H1 (cell line): ENCODE results near the gene ABCG8. TPM values are rescaled to one million over a fixed set of nuclear protein-coding genes. Genes with fewer than 3 reads are reported as not detected.

Source experiments
- CTCF ChIA-PET: fragments of 300-600 bp; sonication (Branson Sonifier 250); formaldehyde crosslinking; loops from one replicate; lab custom pipeline; 2021; ENCODE audit not compliant: partially characterized antibody; lab: Charles Lee
- POLR2A ChIA-PET: fragments of 300-600 bp; sonication (Branson Sonifier 250); formaldehyde crosslinking; loops from one replicate; lab custom pipeline; 2021; ENCODE audit warnings: inconsistent platforms; ENCODE audit not compliant: partially characterized antibody; lab: Charles Lee
- DNase-seq, 2 experiments: peaks; one replicate each; pipeline versions ENCODE4 v3.0.0 to v3.0.0-alpha.2; 2010 to 2022; ENCODE audit warnings: low spot score in 2 of 2, low read depth in 1 of 2, mixed read lengths in 1 of 2
- FAIRE-seq: peaks from 2 replicates; lab custom pipeline; 2011; peaks lifted over from hg19 to GRCh38; lab: Jason Lieb, UNC
- H2AFZ ChIP-seq: 2 replicates; pipeline ENCODE4 v1.8.1; 2012; ENCODE audit warnings: low read length, inconsistent platforms
- H2AK5ac ChIP-seq: 2 replicates; pipeline ENCODE4 v1.6.1; 2013; ENCODE audit warnings: low read depth, low read length
- H2BK120ac ChIP-seq: replicated peaks from 2 replicates; pipeline ENCODE3; 2013; ENCODE audit warnings: low read depth, low read length, inconsistent platforms
- H2BK12ac ChIP-seq: 2 replicates; pipeline ENCODE4 v1.6.1; 2013; ENCODE audit warnings: low read depth, low read length
- H2BK15ac ChIP-seq: 2 replicates; pipeline ENCODE4 v1.6.1; 2013; ENCODE audit warnings: low read length
- H2BK20ac ChIP-seq: 2 replicates; pipeline ENCODE4 v1.6.1; 2013; ENCODE audit warnings: low read length
- H2BK5ac ChIP-seq: 2 replicates; pipeline ENCODE4 v1.6.1; 2013; ENCODE audit warnings: low read depth, low read length
- H3K14ac ChIP-seq: 2 replicates; pipeline ENCODE4 v1.6.1; 2013; ENCODE audit warnings: inconsistent platforms; ENCODE audit not compliant: insufficient read length
- H3K18ac ChIP-seq: 2 replicates; pipeline ENCODE4 v1.6.1; 2013; ENCODE audit warnings: low read length; ENCODE audit errors: extremely low read depth
- H3K23ac ChIP-seq: 2 replicates; pipeline ENCODE4 v1.6.1; 2013; ENCODE audit warnings: inconsistent platforms; ENCODE audit not compliant: insufficient read length
- H3K23me2 ChIP-seq: 2 replicates; pipeline ENCODE4 v1.6.1; 2013; ENCODE audit warnings: low read depth, low read length
- H3K27ac ChIP-seq: 2 replicates; pipeline ENCODE4 v1.6.1; 2011; ENCODE audit warnings: low read depth, low read length, inconsistent platforms
- H3K27me3 ChIP-seq, 4 experiments: replicated peaks in 1 of 4; 1 replicate in 1 of 4; 2 replicates in 3 of 4; pipeline versions ENCODE4 v1.6.1 to v1.8.1; 2011 to 2013; ENCODE audit warnings: low read length in 3 of 4, mild to moderate bottlenecking in 3 of 4, inconsistent platforms in 2 of 4, mixed read lengths in 2 of 4, moderate library complexity in 1 of 4; ENCODE audit not compliant: control insufficient read depth in 3 of 4, insufficient read depth in 3 of 4; ENCODE audit errors: extremely low read depth in 1 of 4
- H3K36me3 ChIP-seq, 4 experiments: 2 replicates each; pipeline versions ENCODE4 v1.6.1 to v1.8.1; 2011 to 2013; ENCODE audit warnings: mild to moderate bottlenecking in 4 of 4, low read length in 3 of 4, moderate library complexity in 2 of 4, control low read depth in 1 of 4, inconsistent platforms in 1 of 4; ENCODE audit not compliant: insufficient read depth in 4 of 4, control insufficient read depth in 2 of 4
- H3K4ac ChIP-seq: replicated peaks from 2 replicates; pipeline ENCODE3; 2013; ENCODE audit warnings: low read length, low read depth, mixed read lengths, inconsistent platforms; ENCODE audit not compliant: insufficient read length
- H3K4me1 ChIP-seq, 4 experiments: replicated peaks in 1 of 4; 1 replicate in 1 of 4; 2 replicates in 3 of 4; pipeline versions ENCODE4 v1.6.1 to v1.8.1; 2011 to 2013; ENCODE audit warnings: low read length in 3 of 4, inconsistent platforms in 2 of 4, mixed read lengths in 1 of 4; ENCODE audit not compliant: insufficient read depth in 4 of 4, control insufficient read depth in 3 of 4
- H3K4me2 ChIP-seq, 2 experiments: 2 replicates each; pipeline versions ENCODE4 v1.6.1 to v1.8.1; 2011 to 2013; ENCODE audit warnings: low read depth in 2 of 2, low read length in 2 of 2, control low read depth in 1 of 2, inconsistent platforms in 1 of 2, mild to moderate bottlenecking in 1 of 2; ENCODE audit not compliant: insufficient read depth in 1 of 2
- H3K4me3 ChIP-seq, 4 experiments: fragments of 200-600, 300-600 bp in 1 of 4; sonication (generic), shearing (Covaris generic), sonication (Bioruptor Twin) in 1 of 4; 2 replicates each; pipeline versions ENCODE4 v1.5.1 to v1.8.1; 2011 to 2016; ENCODE audit warnings: low read length in 4 of 4, low read depth in 3 of 4, control low read depth in 2 of 4, inconsistent platforms in 2 of 4, mild to moderate bottlenecking in 2 of 4, mixed read lengths in 1 of 4, moderate library complexity in 1 of 4; ENCODE audit not compliant: insufficient read depth in 2 of 4; ENCODE audit errors: extremely low read depth in 1 of 4
- H3K56ac ChIP-seq: replicated peaks from 2 replicates; pipeline ENCODE3; 2013; ENCODE audit warnings: low read depth, mild to moderate bottlenecking, mixed read lengths, low read length, inconsistent platforms; ENCODE audit not compliant: insufficient read length
- H3K79me1 ChIP-seq: 2 replicates; pipeline ENCODE4 v1.6.1; 2013; ENCODE audit warnings: low read depth, low read length, control low read depth
- H3K79me2 ChIP-seq, 2 experiments: 2 replicates each; pipeline versions ENCODE4 v1.6.1 to v1.8.1; 2012 to 2013; ENCODE audit warnings: low read length in 2 of 2, mild to moderate bottlenecking in 2 of 2, inconsistent platforms in 1 of 2; ENCODE audit not compliant: insufficient read depth in 2 of 2, control insufficient read depth in 1 of 2
- H3K9ac ChIP-seq, 4 experiments: replicated peaks in 1 of 4; 1 replicate in 1 of 4; 2 replicates in 3 of 4; pipeline versions ENCODE4 v1.6.1 to v1.8.1; 2011 to 2013; ENCODE audit warnings: low read depth in 3 of 4, low read length in 3 of 4, control low read depth in 2 of 4, mild to moderate bottlenecking in 2 of 4, moderate library complexity in 2 of 4, inconsistent platforms in 1 of 4; ENCODE audit errors: extremely low read depth in 1 of 4
- H3K9me3 ChIP-seq, 2 experiments: 2 replicates each; pipeline versions ENCODE4 v1.6.1 to v1.8.1; 2012 to 2013; ENCODE audit warnings: mild to moderate bottlenecking in 2 of 2, moderate library complexity in 2 of 2, control low read depth in 1 of 2, inconsistent platforms in 1 of 2, low read depth in 1 of 2, low read length in 1 of 2, mixed read lengths in 1 of 2; ENCODE audit not compliant: insufficient read depth in 2 of 2
- H4K20me1 ChIP-seq, 2 experiments: replicated peaks in 1 of 2; 2 replicates each; pipeline versions ENCODE3 to v1.8.1; 2011 to 2013; ENCODE audit warnings: inconsistent platforms in 2 of 2, low read length in 2 of 2, mild to moderate bottlenecking in 1 of 2; ENCODE audit not compliant: insufficient read depth in 2 of 2, control insufficient read depth in 1 of 2
- H4K5ac ChIP-seq: 2 replicates; pipeline ENCODE4 v1.6.1; 2013; ENCODE audit warnings: low read length, low read depth, mixed read lengths, inconsistent platforms; ENCODE audit not compliant: insufficient read length
- H4K8ac ChIP-seq: 2 replicates; pipeline ENCODE4 v1.8.0; 2013; ENCODE audit warnings: mild to moderate bottlenecking, moderate library complexity, low read length, inconsistent platforms; ENCODE audit not compliant: insufficient read depth; ENCODE audit errors: extremely low read depth
- H4K91ac ChIP-seq: replicated peaks from 2 replicates; pipeline ENCODE3; 2013; ENCODE audit warnings: low read length, mixed read lengths, inconsistent platforms; ENCODE audit not compliant: insufficient read length
- CTCF ChIP-seq, 3 experiments: IDR thresholded peaks; 1 replicate in 2 of 3; 2 replicates in 1 of 3; pipeline versions ENCODE4 v1.5.1 to v1.6.1; 2011; ENCODE audit warnings: low read length in 3 of 3, mild to moderate bottlenecking in 3 of 3, inconsistent platforms in 2 of 3, low read depth in 1 of 3, moderate library complexity in 1 of 3; ENCODE audit not compliant: insufficient read depth in 1 of 3; ENCODE audit errors: control extremely low read depth in 1 of 3
- SIX5 ChIP-seq: IDR thresholded peaks from 2 replicates; pipeline ENCODE4 v1.6.1; 2011; ENCODE audit warnings: mild to moderate bottlenecking, low read depth, low read length
- WGBS, 2 experiments: shearing (Covaris generic) in 1 of 2; methylation state at CpG; one replicate each; pipeline versions ENCODE4 v1.1.6 to v1.1.7; 2013 to 2015; ENCODE audit warnings: low lambda C conversion rate in 2 of 2, mixed read lengths in 2 of 2, inconsistent platforms in 1 of 2, low coverage in 1 of 2, missing lambda C conversion rate in 1 of 2; ENCODE audit not compliant: insufficient replicate concordance in 2 of 2, insufficient coverage in 1 of 2, insufficient read length in 1 of 2; ENCODE audit errors: extremely low coverage in 1 of 2, missing lambda C conversion rate in 1 of 2; 5-methylcytosine and 5-hydroxymethylcytosine counted together
- polyA plus RNA-seq, 7 experiments: library from polyadenylated mRNA; depleted of rRNA in 3 of 7; stranded (reverse) in 5 of 7; unstranded in 2 of 7; fragments of >200 nt in 5 of 7; fragments of 200-250 nt in 2 of 7; gene quantifications; 1 replicate in 5 of 7; 2 replicates in 1 of 7; 4 replicates in 1 of 7; pipeline versions ENCODE4 v1.2.1 to v1.2.3, GENCODE V29; 2011 to 2013; ENCODE audit warnings: missing spikeins in 2 of 7, mixed read lengths in 2 of 7
- total RNA-seq: library from RNA; stranded (reverse); fragmentation: NEBNext Ultra II Directional; extraction: Animal tissue kit (Norgen Biotek cat#: 25700); gene quantifications from 2 replicates; pipeline ENCODE4 v1.2.1, GENCODE V29; 2021

Gene ABCG8
- total and polyA plus RNA-seq, 2 of the 8 experiments (the other 6 are each of a cell fraction or from before 2014, with no cell fraction given): not detected

DNA sequence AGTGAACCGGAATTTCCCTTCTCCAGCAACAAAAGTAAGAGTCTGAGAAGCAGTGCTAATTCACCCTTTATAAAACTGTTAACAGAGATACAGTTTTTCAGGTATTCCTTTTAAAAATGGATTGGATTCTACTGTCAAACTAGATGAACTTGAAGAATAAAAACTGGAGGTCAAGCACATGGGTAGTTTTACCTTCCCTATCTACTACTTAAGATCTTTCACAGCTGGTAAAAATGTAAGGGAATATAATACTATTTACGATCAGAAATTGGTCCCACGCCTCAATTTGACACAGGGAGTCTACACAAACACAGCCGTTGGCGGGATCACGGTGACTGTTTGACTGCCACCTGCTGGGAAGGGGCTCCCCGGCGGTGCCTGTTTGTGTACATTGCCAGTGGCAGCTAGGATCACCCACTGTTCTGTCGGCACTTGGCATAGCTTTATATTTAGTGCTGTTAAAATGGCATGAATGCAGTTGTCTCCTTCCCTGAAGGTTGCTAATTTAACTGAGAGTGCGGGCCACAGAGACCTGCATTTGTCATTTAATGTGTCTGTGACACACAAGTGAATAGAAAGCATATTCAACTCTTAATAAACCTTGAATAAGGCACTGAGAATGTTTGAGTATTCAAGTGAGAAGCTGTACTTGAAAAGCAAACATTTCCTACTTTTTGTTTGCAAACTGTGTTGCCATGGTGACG lies 59.5 kb downstream of the ABCG8 start:
- WGBS, 2 experiments: 94% methylated on average over 11 of the region's 11 CpGs; no CpG with 5 or more reads in 1 of the 2 experiments
- no peak overlapping the region for H2BK120ac ChIP-seq
- DNase-seq (no peak), FAIRE-seq (no peak)
- no peak overlapping the region for H3K14ac ChIP-seq
- no peak overlapping the region for H3K4me2 ChIP-seq
- H2BK12ac ChIP-seq: no peak overlapping the region
- no peak overlapping the region for H2BK5ac ChIP-seq
- H4K8ac ChIP-seq: no peak overlapping the region
- H4K20me1 ChIP-seq: peaks cover 0 to 5% of the 10 kb centered on the region in 2 experiments
- H3K27ac ChIP-seq: no peak overlapping the region
- no peaks in the 10 kb centered on the region for H3K27me3 ChIP-seq
- no peaks in the 10 kb centered on the region; the same call in 1 of the 2 replicates for H3K79me1 ChIP-seq
- no peak overlapping the region for H3K9ac ChIP-seq
- H3K36me3 ChIP-seq: peaks cover 12 to 86% (median 49%) of the 10 kb centered on the region in 4 experiments
- H2AFZ ChIP-seq: no peak overlapping the region
- no peak overlapping the region for H4K5ac ChIP-seq
- H3K18ac ChIP-seq: no peak overlapping the region
- TF ChIP-seq CTCF (IDR thresholded peaks at IDR 0.05; ENCODE audit: control extremely low read depth in 1 of 3, insufficient read depth in 1 of 3, low read depth in 1 of 3, low read length in 3 of 3) (peak in 1 of 3 experiments; percentile 14; a peak in 1 of 4 replicates), SIX5 (no peak)
- POLR2A ChIA-PET: no interaction called here
- CTCF ChIA-PET: interaction anchor here (0.9 to 1.2 kb wide), 4 partner anchors 10 to 77 kb away, joined by 3 read pairs; no protein-coding TSS in a partner anchor
- no peak overlapping the region for H3K4me3 ChIP-seq
- H3K56ac ChIP-seq: no peak overlapping the region
- no peak overlapping the region for H4K91ac ChIP-seq
- no peaks in the 10 kb centered on the region for H3K23me2 ChIP-seq
- no peaks in the 10 kb centered on the region for H3K4me1 ChIP-seq
- H3K23ac ChIP-seq: no peak overlapping the region
- H3K79me2 ChIP-seq: no peaks in the 10 kb centered on the region
- no peak overlapping the region for H3K4ac ChIP-seq
- H2BK20ac ChIP-seq: no peak overlapping the region
- H2AK5ac ChIP-seq: no peak overlapping the region
- H2BK15ac ChIP-seq: no peak overlapping the region
- no peaks in the 10 kb centered on the region for H3K9me3 ChIP-seq
